Stimulated activated CD8-positive, alpha-beta memory T cell treated with anti-CD3 and anti-CD28 coated beads, Interleukin-7, amount 100 ng/mL, for 4 hours (primary cell): Measurements from ENCODE around the gene WDCP.
"Not testable (repeated sequence)": the region's sequence is repeated elsewhere in the genome, so short reads cannot be mapped to it uniquely, and the experiment has no call there.

Source experiments
- DNase-seq, 2 donors: peaks; one replicate each; pipeline ENCODE4 v3.0.0-alpha.2; 2020; ENCODE audit warnings: low read depth in 2 of 2

Gene WDCP

GRCh38 chr2:24058564-24059271, 11.5 kb upstream of the WDCP start:
- no peak for DNase-seq

- no peak for DNase-seq
These were observed 8.6 kb upstream of the WDCP start for GRCh38 chr2:24055750-24056149.

GRCh38 chr2:24054366-24055010, 7.3 kb upstream of the WDCP start:
- no peak for DNase-seq

GRCh38 chr2:24052951-24053350, 5.8 kb upstream of the WDCP start:
- DNase-seq, result no peak

- no peak for DNase-seq
These were observed 4.6 kb upstream of the WDCP start for GRCh38 chr2:24051833-24052232.

GRCh38 chr2:24050041-24050979, 3.1 kb upstream of the WDCP start:
- peak in 1 of 2 donors; percentile 3 for DNase-seq

- DNase-seq, result peak; percentile 11 to 53
These were observed 2.4 kb upstream of the WDCP start, which contains the start of gene FKBP1B for GRCh38 chr2:24049485-24050021. Gene FKBP1B (plus strand): TSS chr2:24049741. CDS start chr2:24049850, 109 bp downstream.

GRCh38 chr2:24048769-24049484, 1.7 kb upstream of the WDCP start:
- DNase-seq, result no peak

GRCh38 chr2:24047703-24048033, 477 bp upstream of the WDCP start:
- DNase-seq, result no peak

GRCh38 chr2:24046599-24046929, 627 bp downstream of the WDCP start:
- DNase-seq, result no peak

GRCh38 chr2:24045511-24046508, 1.4 kb downstream of the WDCP start:
- DNase-seq, result no peak

- not testable (repeated sequence) for DNase-seq
These were observed 4.1 kb downstream of the WDCP start for GRCh38 chr2:24043133-24043532.

GRCh38 chr2:24040511-24040910, 6.7 kb downstream of the WDCP start:
- DNase-seq, result no peak

- DNase-seq, result no peak
These were observed 8.2 kb downstream of the WDCP start for GRCh38 chr2:24038786-24039499.

GRCh38 chr2:24026233-24026632, 21.0 kb downstream of the WDCP start:
- DNase-seq, result no peak

- no peak for DNase-seq
These were observed 22.1 kb downstream of the WDCP start for GRCh38 chr2:24024996-24025663.

- no peak for DNase-seq
These were observed 23.2 kb downstream of the WDCP start for GRCh38 chr2:24024018-24024417.

- no peak for DNase-seq
These were observed 24.1 kb downstream of the WDCP start for GRCh38 chr2:24022975-24023575.
